SK-N-SH (cell line): ENCODE measurements around the gene MUS81.

Experiments used
- NRF1 ChIP-seq: IDR thresholded peaks from 2 replicates; pipeline ENCODE4 v1.6.1; 2012; ENCODE audit warnings: low read depth, mild to moderate bottlenecking, low read length
- TF ChIP-seq, protein P1 (sequence below): fragments of 200-600 bp; sonication (generic); IDR thresholded peaks from 2 replicates; pipeline ENCODE4 v1.6.1; 2017; ENCODE audit warnings: antibody characterized with exemption, mild to moderate bottlenecking, moderate library complexity

DNA sequence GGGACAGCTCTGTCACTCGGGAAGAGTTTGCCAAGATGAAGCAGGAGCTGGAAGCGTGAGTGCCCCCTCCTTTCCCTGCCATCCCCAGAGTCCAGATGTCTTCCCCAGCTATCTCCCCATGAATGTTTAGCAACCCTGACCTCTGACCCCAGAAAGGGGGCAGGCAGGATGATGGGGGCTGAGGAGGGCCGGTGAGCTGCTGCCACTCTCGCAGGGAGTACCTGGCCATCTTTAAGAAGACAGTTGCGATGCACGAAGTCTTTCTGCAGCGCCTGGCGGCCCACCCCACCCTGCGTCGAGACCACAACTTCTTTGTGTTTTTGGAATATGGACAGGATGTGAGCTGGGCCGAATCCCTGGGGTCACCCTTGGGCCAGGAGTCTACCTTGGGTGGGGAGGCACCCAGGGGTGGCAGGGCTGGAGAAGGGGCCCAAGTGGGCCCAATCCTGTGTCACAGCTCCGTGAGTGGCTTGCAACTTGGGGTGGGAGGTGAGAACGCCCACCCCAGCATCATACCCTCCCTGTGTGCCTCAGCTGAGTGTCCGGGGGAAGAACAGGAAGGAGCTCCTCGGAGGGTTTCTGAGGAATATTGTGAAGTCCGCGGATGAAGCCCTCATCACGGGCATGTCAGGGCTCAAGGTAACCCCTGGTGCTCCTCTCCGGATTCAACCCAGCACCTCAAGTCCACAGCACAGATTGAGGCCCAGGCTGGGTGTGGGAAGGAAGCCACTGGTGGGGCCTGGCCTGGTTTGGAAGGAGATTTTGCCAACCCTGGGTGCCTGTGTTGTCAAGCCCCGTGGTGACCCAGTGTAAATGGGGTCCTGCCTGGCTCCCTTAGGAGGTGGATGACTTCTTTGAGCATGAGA lies 9.8 kb upstream of the MUS81 start:
- TF ChIP-seq, protein P1, sequence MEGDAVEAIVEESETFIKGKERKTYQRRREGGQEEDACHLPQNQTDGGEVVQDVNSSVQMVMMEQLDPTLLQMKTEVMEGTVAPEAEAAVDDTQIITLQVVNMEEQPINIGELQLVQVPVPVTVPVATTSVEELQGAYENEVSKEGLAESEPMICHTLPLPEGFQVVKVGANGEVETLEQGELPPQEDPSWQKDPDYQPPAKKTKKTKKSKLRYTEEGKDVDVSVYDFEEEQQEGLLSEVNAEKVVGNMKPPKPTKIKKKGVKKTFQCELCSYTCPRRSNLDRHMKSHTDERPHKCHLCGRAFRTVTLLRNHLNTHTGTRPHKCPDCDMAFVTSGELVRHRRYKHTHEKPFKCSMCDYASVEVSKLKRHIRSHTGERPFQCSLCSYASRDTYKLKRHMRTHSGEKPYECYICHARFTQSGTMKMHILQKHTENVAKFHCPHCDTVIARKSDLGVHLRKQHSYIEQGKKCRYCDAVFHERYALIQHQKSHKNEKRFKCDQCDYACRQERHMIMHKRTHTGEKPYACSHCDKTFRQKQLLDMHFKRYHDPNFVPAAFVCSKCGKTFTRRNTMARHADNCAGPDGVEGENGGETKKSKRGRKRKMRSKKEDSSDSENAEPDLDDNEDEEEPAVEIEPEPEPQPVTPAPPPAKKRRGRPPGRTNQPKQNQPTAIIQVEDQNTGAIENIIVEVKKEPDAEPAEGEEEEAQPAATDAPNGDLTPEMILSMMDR, result no peak
- no peak for TF ChIP-seq NRF1
